IPS-NIHi7 (cell line): Measurements from ENCODE around the gene BCL2L1.
"Not testable (repeated sequence)": the region's sequence is repeated elsewhere in the genome, so short reads cannot be mapped to it uniquely, and the experiment has no call there.

ENCODE experiments used
- DNase-seq: peaks from one replicate; pipeline ENCODE4 v3.0.0; 2012; ENCODE audit warnings: mixed read lengths; ENCODE audit errors: extremely low spot score

The BCL2L1 gene

DNA sequence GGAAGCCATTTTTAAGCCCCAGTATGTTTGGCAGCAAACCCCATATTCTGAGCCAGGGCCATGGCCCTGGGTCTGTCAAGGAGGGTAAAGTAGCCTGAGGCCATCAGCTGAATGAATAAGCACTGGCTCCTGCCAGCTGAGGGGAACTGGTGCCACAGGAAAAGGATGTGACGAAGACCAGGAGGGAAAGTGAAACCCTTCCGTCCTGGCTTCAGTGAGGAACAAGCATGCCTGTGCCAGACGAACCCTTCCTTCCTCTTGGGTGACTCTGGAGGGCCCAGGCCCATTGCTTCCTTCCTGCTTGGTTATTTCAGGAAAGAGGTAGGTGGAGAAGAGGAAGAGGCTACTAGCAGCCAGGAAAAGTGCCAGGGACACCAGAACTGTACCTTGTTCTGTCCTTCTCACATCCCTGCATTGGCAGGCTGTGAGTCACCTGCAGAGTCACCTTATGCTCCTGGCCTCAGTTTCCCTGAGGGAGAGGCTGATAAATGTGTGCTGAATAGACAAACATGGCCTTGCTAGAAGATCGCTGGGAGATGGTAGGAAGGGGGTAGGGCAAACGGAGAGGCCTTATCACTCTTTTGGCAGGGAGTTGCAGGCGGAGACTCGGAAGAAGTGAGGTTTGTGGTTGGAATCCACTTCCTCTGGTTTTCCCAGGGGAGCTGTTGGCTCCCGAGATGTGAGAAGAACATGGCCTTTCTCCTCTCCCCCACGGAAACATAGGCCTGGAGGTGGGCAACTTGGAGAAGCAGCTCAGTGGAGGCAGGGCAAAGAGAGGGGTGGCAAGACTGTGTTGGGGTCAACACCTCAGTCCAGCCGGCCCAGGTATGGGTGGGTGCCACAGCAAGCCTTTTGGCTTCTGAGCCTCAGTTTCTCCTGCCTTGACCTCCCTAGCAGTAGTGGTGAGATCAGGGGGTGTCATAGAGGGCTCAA, 47.5 kb downstream of the BCL2L1 start:
- DNase-seq = no peak

DNA sequence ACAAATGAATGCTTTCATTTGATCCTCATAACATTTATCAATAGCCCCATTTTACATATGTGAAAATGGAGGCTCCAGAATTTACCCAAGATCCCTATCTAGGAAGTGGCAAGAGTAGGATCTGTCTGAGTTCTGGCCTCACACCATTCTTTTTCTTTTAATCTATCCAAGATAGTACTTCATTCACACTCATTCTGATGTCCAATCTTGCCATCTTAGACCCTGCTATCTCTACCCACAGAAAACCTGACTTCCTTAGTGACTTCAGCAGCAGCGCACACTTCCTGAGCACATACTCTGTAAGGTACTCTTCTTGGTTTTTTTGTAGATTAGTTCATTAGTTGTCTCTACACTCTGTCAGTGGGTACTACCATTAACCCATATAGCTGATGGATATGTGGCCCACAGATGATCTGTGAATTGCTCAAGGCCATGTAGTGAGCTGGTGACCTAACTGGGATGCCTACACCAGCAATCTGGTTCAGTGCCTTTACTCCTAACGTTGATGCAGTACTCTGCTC, 48.7 kb downstream of the BCL2L1 start:
- DNase-seq = no peak

DNA sequence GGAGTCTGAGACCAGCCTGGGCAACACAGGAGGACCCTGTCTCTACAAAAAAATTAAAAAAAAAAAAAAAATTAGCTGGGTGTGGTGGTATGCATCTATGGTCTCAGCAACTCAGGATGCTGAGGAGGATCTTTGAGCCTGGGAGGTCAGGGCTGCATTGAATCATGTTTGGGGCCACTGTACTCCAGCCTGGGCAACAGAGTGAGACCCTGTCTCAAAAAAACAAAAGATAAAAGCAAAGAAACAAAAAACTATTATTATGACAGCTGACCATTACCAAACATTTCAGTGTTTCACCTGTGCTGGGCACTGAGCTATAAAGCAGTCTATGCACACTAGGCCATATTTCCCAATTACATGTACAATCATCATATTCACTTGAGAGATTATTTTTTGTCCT, 49.2 kb downstream of the BCL2L1 start:
- DNase-seq = no peak

DNA sequence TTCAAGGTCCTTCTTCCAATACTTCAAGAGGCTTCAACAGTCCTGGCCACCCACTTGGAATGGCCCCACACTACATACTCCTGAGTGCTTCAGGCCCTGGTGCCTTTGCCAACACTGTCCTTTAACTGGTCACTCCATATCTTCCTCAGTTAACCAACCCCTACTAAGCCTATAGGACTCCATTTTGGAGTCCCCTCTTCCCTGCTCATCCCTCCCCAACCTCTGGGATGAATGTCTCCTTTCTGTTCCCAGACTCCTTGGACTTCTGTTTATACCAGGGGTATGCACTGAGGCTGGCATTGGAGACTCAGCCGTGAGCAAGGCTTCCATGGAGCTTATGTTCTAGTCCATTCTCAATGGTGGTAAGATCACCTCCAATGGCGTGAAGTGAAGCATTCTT, 51.3 kb downstream of the BCL2L1 start:
- no peak for DNase-seq

DNA sequence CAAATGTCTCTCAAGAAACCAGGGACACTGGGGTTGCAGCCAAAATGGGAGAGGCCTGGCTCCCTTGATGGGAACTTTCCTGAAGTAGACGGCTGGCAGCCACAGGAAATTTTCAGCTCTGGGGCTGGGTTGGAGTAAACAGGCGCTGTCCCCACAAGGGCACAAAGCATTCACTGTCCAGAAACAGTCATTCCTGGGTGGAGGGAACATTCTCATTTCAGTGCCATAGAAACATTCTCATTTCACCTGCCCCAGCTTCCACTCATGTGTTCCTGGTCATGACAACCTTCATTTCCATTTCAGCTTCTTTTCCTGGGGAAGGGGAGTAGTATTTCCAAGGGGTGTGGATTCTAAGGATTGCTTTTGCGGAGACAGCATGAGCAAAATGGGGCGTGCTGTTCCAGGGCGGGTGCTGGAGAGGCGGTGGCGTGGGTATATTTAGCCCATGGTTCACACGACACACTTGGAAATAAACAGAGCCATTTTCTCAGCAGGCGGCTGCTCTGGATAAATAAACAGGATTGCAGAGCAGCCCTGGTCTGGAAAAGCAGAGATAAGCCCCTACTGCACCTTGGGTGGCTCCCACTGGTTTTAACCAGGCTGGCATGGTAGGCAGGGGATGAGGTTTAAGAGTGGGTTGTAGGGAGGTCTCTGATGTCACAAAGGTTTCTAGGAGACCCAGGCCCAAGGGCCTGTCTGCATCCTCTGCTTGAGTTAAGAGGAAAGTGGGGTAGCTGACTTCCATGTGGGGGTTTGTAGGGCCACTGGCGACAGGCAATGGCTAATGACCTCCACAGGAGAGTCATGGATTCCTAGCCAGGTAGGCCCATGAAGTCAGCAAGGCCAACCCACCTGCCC, 52.1 kb downstream of the BCL2L1 start:
- DNase-seq = no peak

DNA sequence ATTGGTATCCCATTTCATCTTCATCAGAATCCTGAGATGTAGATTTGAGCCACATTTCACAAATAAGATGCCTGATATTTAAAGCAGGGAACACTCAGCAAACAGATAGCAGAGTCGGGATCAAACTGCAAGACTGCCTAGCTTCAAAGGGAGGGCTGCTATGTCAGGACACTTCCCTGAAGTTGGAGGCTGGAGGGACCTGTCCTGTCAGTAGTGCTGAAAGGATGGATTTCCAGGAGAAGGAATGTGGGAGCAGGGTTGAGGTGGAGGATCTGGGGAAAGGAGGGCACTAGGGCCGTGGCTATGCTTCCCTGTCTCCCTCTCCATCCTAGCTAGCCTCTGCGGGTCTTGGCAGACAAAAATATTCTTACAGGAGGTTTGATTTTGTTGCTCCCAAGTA, 52.8 kb downstream of the BCL2L1 start:
- DNase-seq = peak; percentile 35

DNA sequence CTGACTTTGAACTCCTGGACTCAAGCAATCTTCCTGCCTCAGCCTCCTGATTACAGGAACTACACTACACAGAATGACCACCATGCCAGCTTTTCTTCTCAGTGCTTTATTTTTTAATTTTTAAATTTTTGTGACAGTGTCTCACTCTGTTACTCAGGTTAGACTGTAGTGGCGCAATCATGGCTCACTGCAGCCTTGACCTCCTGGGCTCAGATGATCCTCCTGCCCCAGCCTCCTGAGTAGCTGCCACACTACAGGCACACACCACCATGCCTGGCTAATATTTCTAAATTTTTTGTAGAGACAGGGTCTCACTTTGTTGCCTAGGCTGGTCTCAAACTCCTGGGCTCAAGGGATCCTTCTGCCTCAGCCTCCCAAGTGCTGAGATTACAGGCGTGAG, 53.7 kb downstream of the BCL2L1 start:
- DNase-seq = not testable (repeated sequence)

DNA sequence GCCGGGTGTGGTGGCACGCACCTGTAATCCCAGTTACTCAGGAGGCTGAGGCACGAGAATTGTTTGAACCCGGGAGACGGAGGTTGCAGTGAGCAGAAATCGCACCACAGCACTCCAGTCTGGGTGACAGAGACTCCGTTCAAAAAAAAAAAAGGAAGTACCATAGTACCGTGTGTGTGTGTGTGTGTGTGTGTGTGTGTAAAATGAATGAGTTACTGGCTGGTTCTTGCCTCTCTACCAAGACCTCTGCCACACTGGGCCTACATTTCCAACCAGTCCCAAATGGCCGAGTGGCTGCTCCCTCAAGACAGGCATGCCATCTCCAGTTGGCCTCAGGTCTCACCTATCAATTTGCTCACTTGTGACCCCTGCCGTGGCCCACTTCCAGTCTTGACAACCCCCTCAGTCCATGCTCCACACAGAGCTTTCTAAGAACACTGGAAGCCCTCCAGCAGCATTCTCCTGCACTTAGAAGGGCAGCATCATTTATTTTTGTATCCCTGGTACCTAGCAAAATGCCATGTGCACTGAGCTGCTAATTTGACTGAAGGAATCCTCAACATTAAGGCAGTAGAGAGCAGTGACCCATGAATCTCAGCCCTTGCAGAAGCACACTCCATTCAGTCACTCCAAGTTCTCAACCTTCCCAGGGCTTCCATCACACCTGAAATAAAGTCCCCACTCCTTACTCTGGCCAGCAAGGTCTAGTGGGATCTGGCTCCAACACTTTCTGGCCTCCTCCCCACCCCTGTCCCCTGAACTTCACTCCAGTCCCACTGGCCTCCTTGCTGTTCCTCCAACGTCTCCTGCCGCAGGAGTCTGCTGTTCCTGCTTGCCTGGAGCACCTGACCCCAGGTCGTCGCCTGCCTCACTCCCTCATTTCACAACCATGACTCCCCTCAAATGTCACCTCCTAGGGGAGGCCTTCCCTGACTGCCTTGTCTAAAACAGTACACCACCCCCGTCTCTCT, 55.1 kb downstream of the BCL2L1 start:
- no peak for DNase-seq

DNA sequence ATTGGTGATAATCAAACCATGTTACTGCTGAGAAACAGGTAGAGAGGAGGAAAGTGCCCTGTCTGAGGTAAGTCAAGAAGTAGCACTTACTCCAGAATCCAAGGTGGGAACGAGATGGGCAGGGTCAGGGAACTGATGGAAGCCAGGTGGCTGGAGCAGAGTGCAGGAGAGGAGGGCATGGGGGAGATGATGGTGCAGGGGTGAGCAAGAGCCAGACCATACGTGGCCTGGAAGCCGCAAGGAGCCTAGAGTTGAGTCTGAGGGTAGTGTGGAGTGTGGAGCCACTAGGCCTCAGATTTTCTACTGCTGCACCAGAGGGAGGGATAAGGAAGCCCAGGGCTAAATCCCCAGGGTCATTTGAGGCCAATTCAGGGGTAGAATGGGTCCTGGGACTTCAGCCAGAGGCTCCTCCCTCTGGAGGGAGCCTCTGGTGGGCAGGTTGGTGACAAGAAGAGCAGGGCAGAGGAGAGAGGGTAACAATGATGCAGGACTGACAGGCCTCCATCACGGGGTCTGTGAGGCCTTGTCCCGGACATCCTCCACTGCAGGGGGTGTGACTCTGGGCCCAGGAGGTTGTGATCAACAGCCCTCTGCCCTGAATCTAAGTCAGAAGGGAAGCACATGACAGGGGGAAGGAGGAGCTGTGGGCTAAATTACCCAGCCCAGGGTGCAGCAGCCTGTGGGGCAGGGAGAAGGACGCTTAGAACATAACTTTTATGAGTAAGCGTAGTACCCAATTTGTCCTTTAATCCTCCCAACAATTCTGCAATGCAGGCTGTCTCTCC, 56.2 kb downstream of the BCL2L1 start:
- DNase-seq = peak; percentile 18

DNA sequence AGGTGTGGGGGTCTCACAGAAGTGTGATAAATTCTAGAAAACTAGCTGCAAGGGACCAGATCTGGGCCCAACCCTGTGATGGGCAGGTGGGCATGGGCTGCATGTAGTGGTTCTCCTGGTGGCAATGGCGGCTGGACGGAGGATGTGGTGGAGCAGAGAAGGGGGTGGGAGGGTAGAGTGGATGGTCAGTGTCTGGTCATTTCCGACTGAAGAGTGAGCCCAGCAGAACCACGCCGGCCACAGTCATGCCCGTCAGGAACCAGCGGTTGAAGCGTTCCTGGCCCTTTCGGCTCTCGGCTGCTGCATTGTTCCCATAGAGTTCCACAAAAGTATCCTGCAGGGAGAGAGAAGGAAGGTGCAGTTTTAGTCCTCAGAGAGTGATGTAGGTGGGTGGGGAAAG, 56.9 kb downstream of the BCL2L1 start:
- DNase-seq = no peak

DNA sequence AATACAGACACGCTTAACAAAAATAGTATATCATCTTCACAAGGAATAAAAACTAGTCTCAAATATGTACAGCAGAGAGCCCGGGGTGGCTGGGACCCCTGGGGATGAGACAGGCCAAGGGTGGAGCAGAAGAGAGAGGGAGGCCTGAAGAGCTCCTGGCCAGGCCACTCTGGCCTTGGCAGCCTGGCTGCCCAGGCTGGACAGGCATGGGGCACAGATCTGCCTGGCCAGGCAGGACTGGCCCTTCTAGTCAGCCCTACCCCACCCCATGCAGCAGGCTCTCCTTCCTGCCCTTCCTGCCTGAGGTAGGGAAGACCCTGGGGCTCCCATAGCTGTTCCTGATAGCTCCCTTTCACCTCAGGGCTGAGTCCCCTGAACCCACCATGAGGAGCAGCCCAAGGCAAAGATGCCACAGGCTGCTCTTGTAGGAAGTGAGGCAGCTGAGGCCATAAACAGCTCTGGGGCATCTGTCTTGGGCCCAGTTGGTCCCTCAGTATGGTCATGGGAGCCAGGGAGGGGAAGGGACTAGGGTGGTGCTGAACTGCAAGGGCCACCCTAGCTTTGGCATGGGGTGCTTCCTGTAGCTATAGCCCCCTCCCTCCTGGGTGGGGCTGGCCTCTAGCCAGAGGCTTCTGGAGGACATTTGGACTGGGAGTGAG, 57.8 kb downstream of the BCL2L1 start:
- DNase-seq = no peak

DNA sequence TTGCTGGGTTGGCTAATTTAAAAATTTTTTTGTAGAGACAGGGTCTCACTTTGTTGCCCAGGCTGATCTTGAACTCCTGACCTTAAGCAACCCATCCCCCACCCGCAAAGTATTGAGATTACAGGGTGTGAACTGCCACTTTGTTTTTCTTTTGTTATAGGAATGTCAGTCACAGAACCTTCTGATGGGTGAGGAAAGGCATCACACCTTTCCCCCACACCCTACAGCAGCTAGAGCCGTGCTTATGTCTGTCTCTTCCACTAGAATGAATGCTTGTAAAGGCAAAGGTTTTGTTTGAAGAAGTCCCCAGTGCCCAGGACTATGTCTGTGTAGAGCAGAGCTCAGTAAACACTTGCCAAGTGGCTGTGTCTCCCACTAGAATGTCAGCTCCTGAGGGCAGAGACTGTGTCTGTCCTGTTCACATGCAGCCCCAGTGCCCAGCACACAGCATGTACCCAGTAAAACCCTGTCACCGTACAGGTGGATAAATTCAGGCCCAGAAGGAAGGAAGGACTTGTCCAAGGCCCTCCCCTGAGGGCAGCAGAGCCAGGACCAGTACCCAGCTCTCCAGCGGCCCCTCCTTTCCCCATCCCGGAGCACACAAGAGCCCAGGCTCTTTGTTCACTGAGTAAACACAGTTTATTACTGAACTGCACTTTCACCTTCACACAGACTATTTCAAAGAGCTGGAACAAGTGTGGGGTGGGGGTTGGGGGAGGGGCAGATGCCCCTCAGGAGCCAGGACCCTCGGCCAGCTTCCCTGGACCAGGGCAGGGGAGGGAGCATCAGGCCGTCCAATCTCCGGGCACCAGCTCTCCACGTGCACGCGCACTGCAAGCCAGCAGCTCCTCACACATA, 58.6 kb downstream of the BCL2L1 start:
- DNase-seq = no peak

DNA sequence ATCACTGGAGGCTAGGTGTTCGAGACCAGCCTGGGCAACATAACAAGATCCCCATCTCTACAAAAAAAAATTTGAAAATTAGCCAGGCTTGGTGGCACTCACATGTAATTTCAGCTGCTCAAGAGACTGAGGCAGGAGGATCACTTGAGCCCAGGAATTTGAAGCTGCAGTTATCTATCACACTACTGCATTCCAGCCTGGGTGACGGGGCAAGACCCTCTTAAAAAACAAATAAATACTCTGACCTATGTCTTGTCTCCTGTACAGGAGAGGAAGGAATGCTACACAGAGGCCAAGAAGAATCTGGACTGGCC, 59.2 kb downstream of the BCL2L1 start:
- DNase-seq = no peak

DNA sequence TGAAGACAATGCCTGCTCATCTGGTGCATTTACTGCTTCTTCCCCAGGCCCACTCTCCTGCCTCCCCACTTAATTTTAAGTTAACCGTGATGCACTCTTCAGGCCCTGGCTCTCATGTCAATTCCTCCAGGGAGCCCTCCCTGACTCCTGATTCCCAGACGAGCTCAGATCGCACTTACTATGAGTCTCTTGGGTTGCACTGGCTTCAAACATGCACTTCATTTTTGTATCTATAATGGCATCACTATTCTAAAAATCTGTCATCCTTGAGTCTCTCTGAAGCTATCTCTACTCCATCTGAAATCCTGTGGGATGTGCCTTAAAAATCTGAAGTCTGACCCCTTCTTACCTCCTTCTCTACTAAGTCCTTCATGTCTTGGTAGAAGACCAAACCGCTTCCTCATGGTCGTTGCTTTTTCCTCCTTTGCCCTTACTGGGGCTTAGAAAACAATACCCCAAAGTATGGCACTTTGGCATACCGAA, 60.3 kb downstream of the BCL2L1 start:
- DNase-seq = no peak

DNA sequence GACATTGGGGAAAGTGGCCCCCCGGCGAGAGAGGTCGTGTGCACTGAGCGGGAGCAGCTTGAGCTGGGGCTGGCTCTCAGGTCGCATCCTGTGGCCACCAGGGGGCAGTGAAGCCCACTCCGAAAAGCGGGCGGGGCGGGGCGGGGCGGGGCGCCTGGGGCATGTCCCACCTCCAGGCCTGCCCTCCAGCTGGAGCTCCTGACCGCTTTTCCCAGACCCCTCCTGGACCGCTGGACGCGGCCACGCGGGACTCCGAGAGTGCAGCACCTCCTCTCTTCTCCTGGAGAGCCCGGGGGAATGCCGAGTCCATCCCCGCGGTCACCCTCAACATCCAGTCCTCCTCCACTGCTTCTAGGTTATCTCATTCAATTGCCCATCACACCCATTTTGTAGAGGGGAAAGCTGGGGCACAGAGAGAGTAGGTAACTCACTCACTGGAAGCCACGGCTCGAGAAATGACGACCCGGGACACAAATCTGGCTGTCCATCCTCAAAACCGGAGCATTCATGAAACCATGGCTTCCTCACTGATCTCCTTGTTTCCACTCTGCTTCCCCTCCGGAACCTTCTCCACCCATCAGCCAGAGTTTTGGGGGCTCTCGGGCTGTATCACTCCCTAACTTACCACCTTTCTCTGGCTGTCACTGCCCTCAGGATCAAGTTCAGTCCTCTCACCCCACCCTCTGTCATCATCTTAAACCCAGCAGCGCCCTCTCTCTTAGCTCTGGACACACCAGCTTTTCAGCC, 60.9 kb downstream of the BCL2L1 start:
- DNase-seq = peak; percentile 95

DNA sequence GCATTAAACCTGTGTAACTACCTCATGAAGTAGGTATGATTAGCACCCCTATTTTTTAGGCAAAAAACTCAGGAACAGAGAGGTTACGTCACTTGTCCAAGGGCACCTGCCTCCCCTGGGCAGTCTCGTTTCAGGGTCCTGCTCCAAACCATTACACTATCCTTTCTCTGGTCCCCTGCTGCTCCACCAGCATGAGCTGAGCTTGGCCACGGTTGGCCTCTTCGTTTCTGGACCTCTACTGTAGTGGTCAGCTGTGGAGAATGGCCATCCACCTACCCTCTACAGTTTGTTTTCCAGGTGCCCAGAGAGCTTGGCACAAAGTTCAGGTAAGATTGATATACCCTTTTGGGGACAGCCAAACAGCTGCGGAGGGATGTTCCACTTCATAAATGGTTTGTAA, 68.1 kb downstream of the BCL2L1 start:
- no peak for DNase-seq

DNA sequence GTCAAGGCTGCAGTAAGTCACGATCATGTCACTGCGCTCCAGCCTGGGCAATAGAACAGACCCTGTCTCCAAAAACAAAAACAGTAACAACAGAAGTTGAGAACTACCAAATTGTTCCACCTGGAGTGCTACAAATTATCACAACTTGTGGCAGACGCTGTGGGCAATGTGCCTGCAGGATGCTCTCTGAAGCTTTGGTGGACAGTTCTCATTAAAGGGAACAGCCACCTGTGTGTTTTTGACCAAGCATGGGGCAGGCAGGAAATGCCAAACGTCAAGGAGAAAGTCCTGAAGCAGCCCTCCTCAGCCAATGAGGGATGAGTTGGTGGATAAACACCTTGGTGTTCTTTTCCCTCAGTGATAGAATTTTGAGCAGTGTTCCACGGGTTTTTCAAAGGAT, 69.1 kb downstream of the BCL2L1 start:
- DNase-seq = no peak

DNA sequence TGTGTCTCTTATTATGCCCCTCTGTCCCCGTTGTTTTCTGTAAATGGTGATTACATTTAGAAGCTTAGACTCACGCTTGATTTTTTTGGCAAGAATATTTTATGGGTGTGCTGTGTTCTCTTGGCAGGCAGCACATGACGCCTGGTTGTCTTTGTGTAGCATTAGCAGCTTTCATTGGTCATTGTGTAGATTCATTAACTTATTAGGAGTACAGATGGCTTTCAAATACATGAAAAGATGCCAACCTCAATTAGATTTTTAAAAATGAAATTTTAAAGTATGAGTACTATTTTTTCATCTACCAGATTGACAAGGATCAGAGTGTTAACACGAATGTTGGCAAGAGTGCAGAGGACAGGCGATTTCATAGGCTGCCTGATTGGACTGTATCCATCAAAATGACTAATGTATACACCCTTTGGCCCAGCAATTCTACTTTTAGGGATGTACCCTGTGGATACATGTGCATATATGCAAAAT, 69.7 kb downstream of the BCL2L1 start:
- DNase-seq = no peak
